HK-2 (cell line): Measurements from ENCODE around the gene TXNL1.

Experiments
- DNase-seq: peaks from one replicate; pipeline ENCODE4 v3.0.0-alpha.2; 2018; ENCODE audit not compliant: unreplicated experiment

Gene TXNL1

DNA sequence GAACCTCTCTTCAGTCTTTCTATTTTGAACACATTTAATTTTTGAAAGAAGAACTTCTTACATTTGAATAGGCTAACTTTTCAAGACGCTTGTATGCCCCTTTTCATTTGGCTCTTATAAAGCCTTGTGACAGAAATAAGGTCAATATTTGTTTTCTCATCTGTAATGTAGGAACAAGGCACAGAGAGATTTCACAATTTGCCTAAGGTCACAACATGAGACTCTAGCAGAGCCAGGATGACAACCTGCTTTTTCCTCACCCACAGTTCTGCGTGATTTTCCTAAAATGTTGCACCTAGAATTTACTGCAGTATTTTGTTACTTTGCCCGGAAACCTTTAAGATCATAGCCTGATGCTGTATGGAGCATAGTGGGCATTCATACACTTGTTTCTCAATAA, 67.4 kb downstream of the TXNL1 start:
- DNase-seq: no peak

DNA sequence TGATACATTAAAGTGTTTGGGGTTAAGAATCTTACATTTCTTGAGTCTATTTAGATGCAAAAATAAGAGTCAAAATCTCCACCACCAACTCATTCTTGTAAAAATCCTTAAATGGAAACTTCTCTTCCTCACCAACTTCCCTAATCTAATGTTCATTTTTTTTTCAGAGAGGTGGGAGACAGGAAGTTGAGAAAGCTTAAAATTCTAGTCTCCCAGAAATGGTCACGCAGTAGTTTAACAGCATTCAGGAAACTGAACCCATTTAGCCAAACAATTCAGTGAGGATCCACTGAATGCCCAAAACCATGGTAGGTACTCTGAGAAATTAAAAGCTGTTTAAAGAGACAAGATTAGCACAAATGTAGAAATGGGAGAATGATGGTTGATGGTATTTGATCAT, 69.0 kb downstream of the TXNL1 start:
- no peak for DNase-seq

DNA sequence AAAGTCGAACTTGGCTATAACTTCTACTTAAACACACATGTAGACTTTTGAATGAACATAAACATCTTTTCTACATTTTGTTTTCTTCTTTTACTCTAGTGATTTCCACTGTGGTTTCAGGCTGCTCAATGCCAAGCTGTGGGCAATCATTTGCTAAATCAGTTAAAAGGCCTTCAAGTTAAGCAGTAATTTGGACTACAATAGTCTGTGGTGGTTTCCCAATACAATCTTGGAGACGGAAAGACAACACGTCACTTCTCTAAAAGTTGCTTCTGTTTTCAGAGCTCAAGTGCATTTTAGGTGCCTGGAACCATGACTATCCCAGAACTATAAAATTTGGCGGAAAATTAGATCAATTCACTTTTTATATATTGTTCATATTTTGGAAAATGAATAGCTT, 69.4 kb downstream of the TXNL1 start:
- no peak for DNase-seq

DNA sequence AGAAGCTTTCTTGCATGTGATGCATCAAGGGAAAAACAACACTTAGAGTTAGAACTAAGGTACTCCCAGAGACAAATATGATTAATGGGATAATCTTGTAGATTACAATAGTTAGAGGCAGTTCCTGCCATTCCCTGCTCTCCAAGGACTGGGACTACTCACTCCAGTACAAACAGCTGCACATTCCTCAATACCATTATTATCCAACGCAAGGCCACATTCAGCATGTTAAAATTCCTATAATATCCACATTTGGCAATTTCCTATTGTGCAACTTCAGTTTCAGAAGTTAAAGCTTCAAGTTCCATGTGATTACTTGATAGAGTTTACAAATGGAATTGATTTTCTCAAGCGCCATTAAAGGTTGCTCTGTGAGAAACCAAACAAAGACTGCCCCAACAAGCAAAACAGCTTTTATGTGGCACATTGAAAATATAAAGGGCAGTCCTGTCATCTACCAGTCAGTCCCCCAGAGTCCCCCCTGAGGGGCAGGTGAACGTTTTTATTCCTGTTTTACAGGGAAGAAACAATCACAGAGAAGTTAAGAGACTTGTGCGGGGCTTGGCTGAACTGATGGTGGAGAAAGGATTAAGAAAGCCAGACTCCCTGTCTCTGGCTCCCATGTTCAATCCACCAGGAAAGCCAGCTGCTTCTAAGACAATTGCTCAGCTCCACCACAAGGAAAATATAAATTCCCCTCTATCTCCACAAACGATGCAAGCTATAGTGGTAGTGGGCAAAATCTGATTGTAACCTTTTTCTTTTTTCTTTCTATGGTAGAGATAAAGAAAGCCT, 72.6 kb downstream of the TXNL1 start:
- DNase-seq: no peak

DNA sequence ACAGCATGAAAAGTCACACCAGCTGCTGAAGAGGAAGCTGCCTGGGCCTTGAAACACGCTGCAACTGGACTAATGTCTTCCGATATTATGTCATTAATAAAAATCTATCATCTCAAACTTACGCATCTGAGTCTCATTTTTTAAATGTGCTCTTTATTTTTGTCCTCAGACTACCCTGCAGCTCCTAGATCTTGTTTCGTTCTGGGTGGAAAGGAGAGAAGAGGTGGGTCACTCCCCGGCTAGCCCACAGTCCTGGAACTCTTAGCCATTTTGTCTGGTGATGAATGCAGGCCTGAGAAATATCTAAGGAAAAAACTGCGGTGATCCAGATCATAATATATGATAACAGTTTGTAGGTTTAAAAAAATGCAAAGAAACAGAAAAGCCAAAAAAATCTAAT, 73.3 kb downstream of the TXNL1 start:
- DNase-seq: no peak

DNA sequence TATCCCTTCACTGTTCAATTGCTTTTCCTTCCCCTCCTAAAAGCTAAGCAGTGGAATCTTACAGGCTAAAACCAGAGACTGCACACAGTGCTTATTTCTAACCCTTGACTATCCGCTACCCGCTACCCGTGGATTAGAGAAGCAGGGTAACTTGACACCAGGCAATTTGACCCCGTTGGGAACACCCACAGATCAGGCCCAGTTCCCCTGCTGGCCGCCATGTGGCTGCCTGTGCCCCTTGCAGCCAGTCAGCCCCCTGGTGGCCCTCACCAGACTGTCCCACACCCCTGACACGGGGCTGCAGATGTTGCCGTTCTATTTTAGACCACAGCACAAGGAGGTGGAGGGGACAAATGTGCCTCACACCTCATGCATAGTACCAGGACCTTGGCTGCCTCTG, 74.8 kb downstream of the TXNL1 start:
- DNase-seq: no peak

DNA sequence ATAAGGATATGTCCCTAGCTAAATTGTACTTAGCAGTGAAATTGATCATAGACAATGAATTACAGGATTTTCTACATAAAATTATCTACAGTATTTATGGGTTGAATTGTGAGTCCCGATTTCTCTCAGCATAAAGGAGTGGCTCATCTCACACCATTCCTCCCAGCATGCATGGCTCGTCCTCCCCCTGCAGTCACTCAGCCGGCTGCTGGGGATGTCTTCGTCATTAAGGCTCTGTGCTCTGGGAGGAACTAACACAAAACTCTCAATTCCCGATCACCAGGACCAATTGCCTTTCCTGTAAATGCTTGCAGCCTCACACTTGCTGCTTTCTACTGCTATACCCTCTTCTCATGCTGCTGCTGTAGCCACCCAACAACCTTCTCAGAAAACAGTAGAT, 75.9 kb downstream of the TXNL1 start:
- no peak for DNase-seq

DNA sequence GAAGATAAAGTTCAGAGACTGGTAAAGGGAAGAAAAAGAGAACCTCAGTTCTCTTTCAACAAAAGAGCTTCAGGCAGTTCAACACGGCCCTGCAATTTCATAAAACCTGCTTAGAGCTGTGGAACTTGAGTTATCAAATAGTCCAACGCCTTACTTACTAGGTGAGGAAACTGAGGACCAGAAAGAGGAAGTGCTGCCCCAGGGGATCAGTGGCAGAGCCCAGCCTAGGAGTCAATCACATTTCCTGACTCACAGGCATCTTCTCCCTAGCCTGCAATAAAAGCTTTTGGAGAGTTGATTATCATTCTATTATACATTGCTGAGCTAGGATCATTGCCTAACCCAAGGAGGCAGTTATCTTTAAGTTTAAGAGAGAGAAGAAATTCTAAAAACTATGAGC, 77.4 kb downstream of the TXNL1 start:
- no peak for DNase-seq

DNA sequence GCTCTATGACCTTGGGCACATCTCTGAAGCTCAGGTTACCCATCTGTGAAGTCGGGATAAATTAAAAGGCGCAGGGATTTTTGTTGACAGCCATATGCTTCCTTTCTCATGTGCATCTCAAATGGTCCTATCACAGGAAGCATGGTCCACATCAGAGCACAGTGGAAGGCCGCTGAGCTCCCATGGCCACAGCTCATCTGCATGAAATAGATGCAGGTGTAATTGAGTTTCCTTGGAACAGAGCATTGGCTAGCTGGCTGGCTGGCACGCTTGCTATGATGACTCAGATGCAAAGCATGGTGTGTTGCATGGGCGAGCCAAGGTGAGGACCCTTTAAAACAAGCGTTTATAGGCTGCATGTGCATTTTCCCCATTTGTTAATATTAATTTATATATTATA, 79.3 kb downstream of the TXNL1 start:
- no peak for DNase-seq

DNA sequence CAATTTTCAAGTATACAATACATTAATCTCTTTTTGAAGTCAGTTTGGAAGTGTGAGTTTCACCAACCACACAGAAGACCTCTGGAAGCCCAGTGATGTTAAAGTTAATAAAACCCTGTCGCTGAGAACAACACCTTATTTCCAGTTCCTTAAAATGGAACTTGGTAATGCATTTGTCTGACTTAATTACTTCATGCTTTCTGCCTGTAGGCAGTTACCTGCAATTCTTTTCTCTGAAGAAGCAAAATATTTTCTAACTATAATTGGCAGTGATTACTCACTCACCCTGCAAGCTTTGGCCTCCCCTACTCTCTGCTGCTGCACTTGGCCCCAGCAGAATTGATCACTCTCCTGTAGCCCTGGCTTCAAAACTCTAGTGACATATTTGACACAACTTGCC, 81.5 kb downstream of the TXNL1 start:
- DNase-seq: no peak

DNA sequence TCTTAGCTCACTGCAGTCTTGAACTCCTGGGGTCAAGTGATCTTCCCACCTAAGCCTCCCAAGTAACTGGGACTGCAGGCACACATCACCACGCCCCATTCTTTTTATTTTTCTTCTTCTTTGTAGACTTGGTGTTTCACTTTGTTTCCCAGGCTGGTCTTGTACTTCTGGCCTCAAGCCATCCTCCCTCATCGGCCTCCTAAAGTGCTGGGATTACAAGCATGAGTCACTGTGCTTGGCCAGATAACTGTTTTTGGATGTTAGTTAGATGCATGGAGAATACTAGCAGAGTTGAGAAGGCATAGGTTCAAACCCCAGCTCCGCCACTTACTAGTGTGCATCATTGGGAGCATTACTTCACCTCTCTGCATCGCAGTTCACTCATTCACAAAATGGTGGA, 88.3 kb downstream of the TXNL1 start:
- DNase-seq: no peak
